ENCODE data around the gene SPINT1.

DNA sequence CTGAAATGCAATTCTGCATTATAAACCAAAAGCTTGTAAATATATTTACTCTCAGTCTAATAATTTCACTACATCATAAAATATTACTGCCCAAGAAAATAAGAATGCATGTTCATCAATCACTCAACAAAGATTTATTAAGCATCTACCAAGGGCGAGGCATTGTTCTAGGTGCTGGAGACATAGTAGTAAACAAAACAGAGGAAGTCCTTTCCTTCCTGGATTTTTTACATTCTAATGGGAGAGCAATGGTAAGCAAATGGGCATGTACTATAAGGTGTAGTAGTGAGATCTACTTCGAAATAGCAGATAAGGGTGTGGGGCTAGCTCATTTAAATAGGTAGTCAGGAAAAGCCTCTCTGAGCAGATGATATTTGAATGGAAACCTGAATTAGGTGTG lies 47.8 kb upstream of the SPINT1 start:
- TF ChIP-seq, protein P1, sequence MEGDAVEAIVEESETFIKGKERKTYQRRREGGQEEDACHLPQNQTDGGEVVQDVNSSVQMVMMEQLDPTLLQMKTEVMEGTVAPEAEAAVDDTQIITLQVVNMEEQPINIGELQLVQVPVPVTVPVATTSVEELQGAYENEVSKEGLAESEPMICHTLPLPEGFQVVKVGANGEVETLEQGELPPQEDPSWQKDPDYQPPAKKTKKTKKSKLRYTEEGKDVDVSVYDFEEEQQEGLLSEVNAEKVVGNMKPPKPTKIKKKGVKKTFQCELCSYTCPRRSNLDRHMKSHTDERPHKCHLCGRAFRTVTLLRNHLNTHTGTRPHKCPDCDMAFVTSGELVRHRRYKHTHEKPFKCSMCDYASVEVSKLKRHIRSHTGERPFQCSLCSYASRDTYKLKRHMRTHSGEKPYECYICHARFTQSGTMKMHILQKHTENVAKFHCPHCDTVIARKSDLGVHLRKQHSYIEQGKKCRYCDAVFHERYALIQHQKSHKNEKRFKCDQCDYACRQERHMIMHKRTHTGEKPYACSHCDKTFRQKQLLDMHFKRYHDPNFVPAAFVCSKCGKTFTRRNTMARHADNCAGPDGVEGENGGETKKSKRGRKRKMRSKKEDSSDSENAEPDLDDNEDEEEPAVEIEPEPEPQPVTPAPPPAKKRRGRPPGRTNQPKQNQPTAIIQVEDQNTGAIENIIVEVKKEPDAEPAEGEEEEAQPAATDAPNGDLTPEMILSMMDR (IDR thresholded peaks at IDR 0.05) = no peak
- TF ChIP-seq EZH2 (IDR thresholded peaks at IDR 0.05; ENCODE audit: borderline replicate concordance, insufficient read depth, low read depth, low read length, poor library complexity, severe bottlenecking) = no peak
